Mesendoderm (in vitro differentiated cells): Measurements from ENCODE around the gene HOXD12.

ENCODE experiments used
- DNase-seq: peaks from one replicate; pipeline ENCODE4 v3.0.0; 2013
- H2AK5ac ChIP-seq: 2 replicates; pipeline ENCODE4 v1.6.1; 2013; ENCODE audit warnings: low read length, inconsistent platforms
- H2BK120ac ChIP-seq: 2 replicates; pipeline ENCODE4 v1.6.1; 2013; ENCODE audit warnings: low read depth, mild to moderate bottlenecking, low read length, moderate library complexity, mixed read lengths
- H2BK15ac ChIP-seq: replicated peaks from 2 replicates; pipeline ENCODE4 v1.6.1; 2013; ENCODE audit warnings: low read depth, mild to moderate bottlenecking, moderate library complexity
- H2BK5ac ChIP-seq: 2 replicates; pipeline ENCODE4 v1.6.1; 2013; ENCODE audit warnings: low read length, inconsistent platforms
- H3K18ac ChIP-seq: 2 replicates; pipeline ENCODE4 v1.6.1; 2013; ENCODE audit warnings: mild to moderate bottlenecking, low read length, mixed read lengths
- H3K23ac ChIP-seq: one replicate; pipeline ENCODE4 v1.6.1; 2013; ENCODE audit warnings: low read length
- H3K27ac ChIP-seq: 2 replicates; pipeline ENCODE4 v1.5.1; 2013; ENCODE audit warnings: low read depth, mild to moderate bottlenecking, inconsistent platforms, low read length, moderate library complexity
- H3K27me3 ChIP-seq: 2 replicates; pipeline ENCODE4 v1.6.1; 2013; ENCODE audit warnings: low read length, control low read depth, mild to moderate bottlenecking, inconsistent platforms; ENCODE audit not compliant: insufficient read depth, poor library complexity
- H3K36me3 ChIP-seq: 2 replicates; pipeline ENCODE4 v1.6.1; 2013; ENCODE audit warnings: low read length, inconsistent platforms; ENCODE audit not compliant: control insufficient read depth, insufficient read depth
- H3K4ac ChIP-seq: one replicate; pipeline ENCODE4 v1.6.1; 2013; ENCODE audit warnings: low read depth, mild to moderate bottlenecking, low read length, moderate library complexity
- H3K4me1 ChIP-seq: 2 replicates; pipeline ENCODE4 v1.6.1; 2013; ENCODE audit warnings: low read depth, low read length, inconsistent platforms; ENCODE audit not compliant: control insufficient read depth
- H3K4me2 ChIP-seq: 2 replicates; pipeline ENCODE4 v1.6.1; 2013; ENCODE audit warnings: low read length
- H3K4me3 ChIP-seq: 2 replicates; pipeline ENCODE4 v1.5.1; 2013; ENCODE audit warnings: mild to moderate bottlenecking, low read length
- H3K56ac ChIP-seq: one replicate; pipeline ENCODE4 v1.6.1; 2013; ENCODE audit warnings: low read length
- H3K79me1 ChIP-seq: 2 replicates; pipeline ENCODE4 v1.6.1; 2013; ENCODE audit warnings: low read length, inconsistent platforms
- H3K79me2 ChIP-seq: 2 replicates; pipeline ENCODE4 v1.6.1; 2013; ENCODE audit warnings: mild to moderate bottlenecking, low read length; ENCODE audit not compliant: control insufficient read depth, insufficient read depth
- H3K9ac ChIP-seq: 2 replicates; pipeline ENCODE4 v1.6.1; 2013; ENCODE audit warnings: low read length, inconsistent platforms
- H4K5ac ChIP-seq: one replicate; pipeline ENCODE4 v1.6.1; 2013; ENCODE audit warnings: low read length
- H4K8ac ChIP-seq: one replicate; pipeline ENCODE4 v1.6.1; 2013; ENCODE audit warnings: low read depth, mild to moderate bottlenecking, control low read depth, low read length, moderate library complexity
- WGBS: extraction: QIAGEN DNeasy Blood & Tissue Kit; methylation state at CpG from one replicate; pipeline ENCODE4 v1.1.7; 2013; ENCODE audit warnings: low lambda C conversion rate, missing lambda C conversion rate; ENCODE audit not compliant: insufficient coverage; ENCODE audit errors: extremely low coverage; 5-methylcytosine and 5-hydroxymethylcytosine counted together

Gene HOXD12

GRCh38 chr2:176124947-176125771 lies 25.6 kb downstream of the HOXD12 start:
- H2BK120ac ChIP-seq, result no peak overlapping the region
- no peaks in the 10 kb centered on the region for H3K36me3 ChIP-seq
- H4K8ac ChIP-seq, result no peak overlapping the region
- no peak overlapping the region for H3K18ac ChIP-seq
- H2AK5ac ChIP-seq, result no peak overlapping the region
- no CpG with 5 or more reads among the region's 9 CpGs for WGBS
- no peaks in the 10 kb centered on the region for H3K4me1 ChIP-seq
- H2BK5ac ChIP-seq, result no peak overlapping the region
- no peaks in the 10 kb centered on the region for H3K79me2 ChIP-seq
- no peak overlapping the region for H2BK15ac ChIP-seq
- no peak overlapping the region for H3K27ac ChIP-seq
- peaks cover 84% of the 10 kb centered on the region for H3K27me3 ChIP-seq
- H3K79me1 ChIP-seq, result no peaks in the 10 kb centered on the region
- no peak overlapping the region for H3K56ac ChIP-seq
- no peak for DNase-seq
- H4K5ac ChIP-seq, result no peak overlapping the region
- no peak overlapping the region for H3K23ac ChIP-seq
- H3K4me3 ChIP-seq, result no peak overlapping the region
- no peak overlapping the region for H3K9ac ChIP-seq
- no peak overlapping the region for H3K4me2 ChIP-seq
- no peak overlapping the region for H3K4ac ChIP-seq

GRCh38 chr2:176125772-176126054 lies 26.1 kb downstream of the HOXD12 start:
- Histone ChIP-seq H4K8ac (no peak overlapping the region), H3K36me3 (no peaks in the 10 kb centered on the region), H3K4ac (no peak overlapping the region), H2BK120ac (no peak overlapping the region), H3K4me3 (no peak overlapping the region), H2AK5ac (no peak overlapping the region), H3K23ac (no peak overlapping the region), H3K4me1 (no peaks in the 10 kb centered on the region), H3K18ac (no peak overlapping the region), H3K56ac (no peak overlapping the region), H3K27me3 (peaks cover 84% of the 10 kb centered on the region), H4K5ac (no peak overlapping the region), H3K27ac (no peak overlapping the region), H3K79me1 (no peaks in the 10 kb centered on the region), H3K9ac (no peak overlapping the region), H2BK5ac (no peak overlapping the region), H3K79me2 (no peaks in the 10 kb centered on the region), H2BK15ac (no peak overlapping the region), H3K4me2 (no peak overlapping the region)
- no peak for DNase-seq
- WGBS, result no CpG with 5 or more reads among the region's 6 CpGs

- H4K8ac ChIP-seq, result no peak overlapping the region
- H3K36me3 ChIP-seq, result no peaks in the 10 kb centered on the region
- H3K4me1 ChIP-seq, result no peaks in the 10 kb centered on the region
- no peak for DNase-seq
- H3K4me2 ChIP-seq, result no peak overlapping the region
- H2AK5ac ChIP-seq, result no peak overlapping the region
- peaks cover 81% of the 10 kb centered on the region for H3K27me3 ChIP-seq
- no peak overlapping the region for H4K5ac ChIP-seq
- WGBS, result no CpG with 5 or more reads among the region's 13 CpGs
- H3K18ac ChIP-seq, result no peak overlapping the region
- no peaks in the 10 kb centered on the region for H3K79me1 ChIP-seq
- H2BK120ac ChIP-seq, result no peak overlapping the region
- H3K23ac ChIP-seq, result no peak overlapping the region
- H2BK5ac ChIP-seq, result no peak overlapping the region
- no peak overlapping the region for H3K9ac ChIP-seq
- no peaks in the 10 kb centered on the region for H3K79me2 ChIP-seq
- no peak overlapping the region for H3K56ac ChIP-seq
- no peak overlapping the region for H2BK15ac ChIP-seq
- H3K27ac ChIP-seq, result no peak overlapping the region
- H3K4me3 ChIP-seq, result no peak overlapping the region
- no peak overlapping the region for H3K4ac ChIP-seq
Observed at GRCh38 chr2:176126929-176127773, 27.6 kb downstream of the HOXD12 start.

GRCh38 chr2:176127774-176128072 lies 28.1 kb downstream of the HOXD12 start:
- Histone ChIP-seq H3K27ac (no peak overlapping the region), H2AK5ac (no peak overlapping the region), H4K5ac (no peak overlapping the region), H3K4me1 (no peaks in the 10 kb centered on the region), H3K9ac (no peak overlapping the region), H3K4ac (no peak overlapping the region), H2BK5ac (no peak overlapping the region), H3K56ac (no peak overlapping the region), H3K27me3 (peaks cover 82% of the 10 kb centered on the region), H3K18ac (no peak overlapping the region), H3K4me3 (no peak overlapping the region), H3K23ac (no peak overlapping the region), H3K79me2 (no peaks in the 10 kb centered on the region), H2BK15ac (no peak overlapping the region), H3K79me1 (no peaks in the 10 kb centered on the region), H3K4me2 (no peak overlapping the region), H3K36me3 (no peaks in the 10 kb centered on the region), H2BK120ac (no peak overlapping the region), H4K8ac (no peak overlapping the region)
- DNase-seq, result no peak
- WGBS, result no CpG with 5 or more reads among the region's 4 CpGs

GRCh38 chr2:176128172-176128981 lies 28.8 kb downstream of the HOXD12 start:
- Histone ChIP-seq H2BK5ac (no peak overlapping the region), H2BK15ac (no peak overlapping the region), H4K5ac (no peak overlapping the region), H3K9ac (no peak overlapping the region), H3K23ac (no peak overlapping the region), H3K4me1 (no peaks in the 10 kb centered on the region), H3K4me3 (no peak overlapping the region), H3K79me1 (no peaks in the 10 kb centered on the region), H3K56ac (peak overlapping the region; percentile 17), H4K8ac (no peak overlapping the region), H3K4ac (no peak overlapping the region), H3K18ac (no peak overlapping the region), H2AK5ac (no peak overlapping the region), H3K4me2 (peak overlapping the region; percentile 24), H3K36me3 (no peaks in the 10 kb centered on the region), H3K27ac (no peak overlapping the region), H2BK120ac (no peak overlapping the region), H3K27me3 (peaks cover 82% of the 10 kb centered on the region), H3K79me2 (no peaks in the 10 kb centered on the region)
- no CpG with 5 or more reads among the region's 49 CpGs for WGBS
- DNase-seq, result peak; percentile 69
